ENCODE data around the gene CTNNA1. TPM values are rescaled to one million over a fixed set of nuclear protein-coding genes. Genes with fewer than 3 reads are reported as not detected.

The CTNNA1 gene
- total RNA-seq, 1 donor from 2014 or later = 359 TPM

- Mint-ChIP-seq H3K27ac (ENCODE audit: unreplicated experiment) (peak overlapping the region; percentile 90), H3K4me3 (ENCODE audit: unreplicated experiment) (no peak overlapping the region), H3K27me3 (ENCODE audit: low read depth, unreplicated experiment) (no peaks in the 10 kb centered on the region), H3K36me3 (ENCODE audit: low read depth, unreplicated experiment) (peaks cover 4% of the 10 kb centered on the region), H3K4me1 (ENCODE audit: low read depth, unreplicated experiment) (peaks cover 50% of the 10 kb centered on the region), H3K9me3 (ENCODE audit: unreplicated experiment) (no peaks in the 10 kb centered on the region)
- TF ChIP-seq EZH2 (IDR thresholded peaks at IDR 0.05; ENCODE audit: insufficient read depth, low read length) = no peak
- TF ChIP-seq CTCF (IDR thresholded peaks at IDR 0.05; ENCODE audit: insufficient read depth, low read depth, low read length) = no peak
- H3K4me1 ChIP-seq (ENCODE audit: insufficient read depth, low read length) = peaks cover 27% of the 10 kb centered on the region
- H3K27ac ChIP-seq (ENCODE audit: low read depth, low read length) = peak overlapping the region; percentile 53
- DNase-seq (ENCODE audit: low read depth) (peak; percentile 84), FAIRE-seq (no peak)
- H3K9ac ChIP-seq (ENCODE audit: low read length) = no peak overlapping the region
- peak overlapping the region; percentile 42 for H3K4me2 ChIP-seq (ENCODE audit: low read length)
- no peak overlapping the region for H2AFZ ChIP-seq (ENCODE audit: low read depth, low read length)
- no peaks in the 10 kb centered on the region for H4K20me1 ChIP-seq (ENCODE audit: insufficient read depth, low read length)
- H3K36me3 ChIP-seq (ENCODE audit: insufficient read depth, low read length) = no peaks in the 10 kb centered on the region
- no peaks in the 10 kb centered on the region for H3K9me3 ChIP-seq (ENCODE audit: insufficient read depth, low read depth, low read length)
- no peak overlapping the region for H3K4me3 ChIP-seq (ENCODE audit: insufficient read depth, low read depth, low read length)
- H3K27me3 ChIP-seq (ENCODE audit: insufficient read depth, low read length) = no peaks in the 10 kb centered on the region
- no peaks in the 10 kb centered on the region for H3K79me2 ChIP-seq (ENCODE audit: insufficient read depth, low read length)
These were observed 222.0 kb downstream of the CTNNA1 start for GRCh38 chr5:138975098-138975847.

DNA sequence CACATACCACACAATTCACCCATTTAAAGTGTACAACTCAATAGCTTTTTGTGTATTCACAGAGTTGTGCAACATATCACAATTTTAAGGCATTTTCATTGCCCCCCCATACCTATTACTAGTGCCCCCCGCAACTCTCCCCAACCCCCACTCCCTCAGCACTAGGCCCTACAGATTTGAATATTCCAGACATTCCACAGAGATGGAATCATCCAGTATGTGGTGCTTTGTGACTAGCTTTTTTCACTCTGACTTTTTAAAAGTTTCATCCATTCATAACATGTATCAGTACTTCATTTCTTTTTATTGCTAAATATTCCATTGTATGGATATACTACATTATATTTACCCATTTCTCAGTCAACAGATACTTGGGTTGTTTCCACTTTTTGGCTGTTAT, 224.9 kb downstream of the CTNNA1 start:
- Histone ChIP-seq H3K4me3 (ENCODE audit: insufficient read depth, low read depth, low read length) (no peak overlapping the region), H3K27ac (ENCODE audit: low read depth, low read length) (peak overlapping the region; percentile 12), H4K20me1 (ENCODE audit: insufficient read depth, low read length) (no peaks in the 10 kb centered on the region), H3K4me1 (ENCODE audit: insufficient read depth, low read length) (peaks cover 42% of the 10 kb centered on the region), H3K9ac (ENCODE audit: low read length) (no peak overlapping the region), H2AFZ (ENCODE audit: low read depth, low read length) (no peak overlapping the region), H3K36me3 (ENCODE audit: insufficient read depth, low read length) (no peaks in the 10 kb centered on the region), H3K4me2 (ENCODE audit: low read length) (peak overlapping the region; percentile 34), H3K79me2 (ENCODE audit: insufficient read depth, low read length) (no peaks in the 10 kb centered on the region), H3K27me3 (ENCODE audit: insufficient read depth, low read length) (no peaks in the 10 kb centered on the region), H3K9me3 (ENCODE audit: insufficient read depth, low read depth, low read length) (no peaks in the 10 kb centered on the region)
- Mint-ChIP-seq H3K4me3 (ENCODE audit: unreplicated experiment) (no peak overlapping the region), H3K27ac (ENCODE audit: unreplicated experiment) (peak overlapping the region; percentile 84), H3K27me3 (ENCODE audit: low read depth, unreplicated experiment) (no peaks in the 10 kb centered on the region), H3K36me3 (ENCODE audit: low read depth, unreplicated experiment) (peaks cover 11% of the 10 kb centered on the region), H3K9me3 (ENCODE audit: unreplicated experiment) (peaks cover 2% of the 10 kb centered on the region), H3K4me1 (ENCODE audit: low read depth, unreplicated experiment) (peaks cover 64% of the 10 kb centered on the region)
- DNase-seq (ENCODE audit: low read depth) (peak; percentile 52), FAIRE-seq (peak; percentile 17)
- TF ChIP-seq CTCF (IDR thresholded peaks at IDR 0.05; ENCODE audit: insufficient read depth, low read depth, low read length) = no peak
- no peak for TF ChIP-seq EZH2 (IDR thresholded peaks at IDR 0.05; ENCODE audit: insufficient read depth, low read length)

DNA sequence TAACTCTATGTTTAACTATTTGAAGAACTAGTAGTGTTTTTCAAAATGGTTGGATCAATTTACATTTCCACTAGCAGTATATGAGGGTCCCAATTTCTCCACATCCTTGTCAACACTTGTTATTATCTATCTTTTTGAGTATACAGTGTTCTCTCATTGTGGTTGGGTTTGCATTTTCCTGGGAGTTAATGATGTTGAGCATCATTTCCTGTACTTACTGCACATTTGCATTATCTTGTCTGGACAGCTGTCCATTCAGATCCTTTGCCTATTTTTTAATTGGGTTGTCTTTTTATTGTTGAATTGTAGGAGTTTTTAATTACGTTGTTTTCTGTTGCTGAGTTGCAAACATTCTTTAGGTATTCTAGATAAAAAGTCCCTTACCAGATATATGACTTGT, 225.4 kb downstream of the CTNNA1 start:
- no peaks in the 10 kb centered on the region for H3K36me3 ChIP-seq (ENCODE audit: insufficient read depth, low read length)
- no peaks in the 10 kb centered on the region for H3K9me3 ChIP-seq (ENCODE audit: insufficient read depth, low read depth, low read length)
- no peak for FAIRE-seq
- peak overlapping the region; percentile 12 for H3K27ac ChIP-seq (ENCODE audit: low read depth, low read length)
- peaks cover 2% of the 10 kb centered on the region for H3K9me3 Mint-ChIP-seq (ENCODE audit: unreplicated experiment)
- peaks cover 65% of the 10 kb centered on the region for H3K4me1 Mint-ChIP-seq (ENCODE audit: low read depth, unreplicated experiment)
- peaks cover 42% of the 10 kb centered on the region for H3K4me1 ChIP-seq (ENCODE audit: insufficient read depth, low read length)
- H3K9ac ChIP-seq (ENCODE audit: low read length) = no peak overlapping the region
- peaks cover 15% of the 10 kb centered on the region for H3K36me3 Mint-ChIP-seq (ENCODE audit: low read depth, unreplicated experiment)
- no peak overlapping the region for H3K4me3 Mint-ChIP-seq (ENCODE audit: unreplicated experiment)
- no peaks in the 10 kb centered on the region for H4K20me1 ChIP-seq (ENCODE audit: insufficient read depth, low read length)
- no peak overlapping the region for H3K4me3 ChIP-seq (ENCODE audit: insufficient read depth, low read depth, low read length)
- H3K4me2 ChIP-seq (ENCODE audit: low read length) = peak overlapping the region; percentile 34
- H3K79me2 ChIP-seq (ENCODE audit: insufficient read depth, low read length) = no peaks in the 10 kb centered on the region
- no peaks in the 10 kb centered on the region for H3K27me3 ChIP-seq (ENCODE audit: insufficient read depth, low read length)
- no peak for DNase-seq (ENCODE audit: low read depth)
- H3K27ac Mint-ChIP-seq (ENCODE audit: unreplicated experiment) = peak overlapping the region; percentile 84
- no peak overlapping the region for H2AFZ ChIP-seq (ENCODE audit: low read depth, low read length)
- no peak for TF ChIP-seq CTCF (IDR thresholded peaks at IDR 0.05; ENCODE audit: insufficient read depth, low read depth, low read length)
- no peak for TF ChIP-seq EZH2 (IDR thresholded peaks at IDR 0.05; ENCODE audit: insufficient read depth, low read length)
- H3K27me3 Mint-ChIP-seq (ENCODE audit: low read depth, unreplicated experiment) = no peaks in the 10 kb centered on the region

Data from astrocyte (in vitro differentiated cells and primary cell).